HepG2 (cell line): ENCODE data around the gene IKBKE. TPM values are rescaled to one million over a fixed set of nuclear protein-coding genes. Genes with fewer than 3 reads are reported as not detected.

ENCODE experiments used
- ARNT2 ChIP-seq: sonication (generic); formaldehyde crosslinking; IDR thresholded peaks from 2 replicates; pipeline ENCODE4 v1.8.0; 2022; ENCODE audit warnings: mild to moderate bottlenecking, low read depth, missing genetic modification reagents, moderate library complexity
- CENPX ChIP-seq: sonication (generic); formaldehyde crosslinking; IDR thresholded peaks from 2 replicates; pipeline ENCODE4 v1.9.0; 2021; ENCODE audit warnings: mild to moderate bottlenecking, missing genetic modification reagents, moderate library complexity
- IKZF4 ChIP-seq: sonication (generic); formaldehyde crosslinking; IDR thresholded peaks from 2 replicates; pipeline ENCODE4 v1.5.1; 2020; ENCODE audit warnings: borderline replicate concordance, mild to moderate bottlenecking, low read depth, missing genetic modification reagents; ENCODE audit errors: not compliant biosample characterization
- KDM3A ChIP-seq: IDR thresholded peaks from 2 replicates; pipeline ENCODE4 v1.6.1; 2018; ENCODE audit warnings: low read depth, missing compliant biosample characterization
- KLF11 ChIP-seq: IDR thresholded peaks from 2 replicates; pipeline ENCODE4 v1.6.1; 2016; ENCODE audit warnings: missing compliant biosample characterization
- MXI1 ChIP-seq: IDR thresholded peaks from 3 replicates; pipeline ENCODE4 v1.6.1; 2012; ENCODE audit warnings: low read depth, low read length, inconsistent platforms, borderline replicate concordance
- NFIB ChIP-seq: sonication (generic); formaldehyde crosslinking; IDR thresholded peaks from 2 replicates; pipeline ENCODE4 v1.9.0; 2021; ENCODE audit warnings: missing genetic modification reagents, mild to moderate bottlenecking, borderline replicate concordance
- POGZ ChIP-seq: sonication (generic); formaldehyde crosslinking; IDR thresholded peaks from 2 replicates; pipeline ENCODE4 v1.4.0; 2020; ENCODE audit warnings: mild to moderate bottlenecking, missing genetic modification reagents
- POLR2A ChIP-seq, 2 experiments: IDR thresholded peaks; 2 replicates each; pipeline ENCODE4 v1.6.1; 2011; ENCODE audit warnings: low read depth in 2 of 2, low read length in 2 of 2, mild to moderate bottlenecking in 1 of 2, moderate library complexity in 1 of 2; ENCODE audit not compliant: insufficient read depth in 1 of 2
- SMAD1 ChIP-seq: sonication (generic); formaldehyde crosslinking; IDR thresholded peaks from 2 replicates; pipeline ENCODE4 v1.4.0; 2020; ENCODE audit warnings: missing genetic modification reagents, low read depth, mild to moderate bottlenecking, borderline replicate concordance
- ZNF225 ChIP-seq: sonication (generic); formaldehyde crosslinking; IDR thresholded peaks from 2 replicates; pipeline ENCODE4 v1.4.0; 2020; ENCODE audit warnings: mild to moderate bottlenecking, missing genetic modification reagents
- ZNF234 ChIP-seq: sonication (generic); formaldehyde crosslinking; conservative IDR thresholded peaks from 2 replicates; pipeline ENCODE4 v1.5.1; 2020; ENCODE audit warnings: mild to moderate bottlenecking, missing genetic modification reagents
- ZNF33A ChIP-seq: sonication (generic); formaldehyde crosslinking; IDR thresholded peaks from 2 replicates; pipeline ENCODE4 v1.5.1; 2020; ENCODE audit warnings: missing genetic modification reagents, mild to moderate bottlenecking, moderate library complexity, borderline replicate concordance
- ZNF383 ChIP-seq: sonication (generic); formaldehyde crosslinking; IDR thresholded peaks from 2 replicates; pipeline ENCODE4 v1.4.0; 2020; ENCODE audit warnings: missing genetic modification reagents, mild to moderate bottlenecking, borderline replicate concordance
- ZNF549 ChIP-seq: sonication (generic); formaldehyde crosslinking; IDR thresholded peaks from 2 replicates; pipeline ENCODE4 v1.5.0; 2020; ENCODE audit warnings: missing genetic modification reagents
- ZSCAN29 ChIP-seq: sonication (generic); formaldehyde crosslinking; conservative IDR thresholded peaks from 2 replicates; pipeline ENCODE4 v1.4.0; 2020; ENCODE audit warnings: mild to moderate bottlenecking, missing genetic modification reagents
- polyA plus RNA-seq, 8 experiments: library from polyadenylated mRNA; depleted of rRNA in 3 of 8; stranded (reverse) in 7 of 8; unstranded in 1 of 8; fragments of >200 nt; fragmentation: Illumina TruSeq in 4 of 8; extraction: Trizol in 4 of 8; gene quantifications; 2 replicates each; pipeline versions ENCODE4 v1.2.1 to v1.2.3, GENCODE V29; 2011 to 2016; ENCODE audit warnings: low read depth in 4 of 8, missing spikeins in 1 of 8, mixed read lengths in 1 of 8; ENCODE audit not compliant: insufficient read depth in 1 of 8
- total RNA-seq, 5 experiments: library from RNA; depleted of rRNA; stranded (reverse); fragments of >200 nt; fragmentation: Illumina TruSeq; extraction: Trizol; gene quantifications; 2 replicates each; pipeline ENCODE4 v1.2.3, GENCODE V29; 2016; ENCODE audit warnings: low read depth in 1 of 5
- TF ChIP-seq, protein P1 (sequence below): sonication (generic); formaldehyde crosslinking; IDR thresholded peaks from 2 replicates; pipeline ENCODE4 v1.4.0; 2020; ENCODE audit warnings: missing genetic modification reagents, borderline replicate concordance
- TF ChIP-seq, protein P2 (sequence below), 2 experiments: fragments of 450-650 bp in 1 of 2; sonication (generic) in 1 of 2; formaldehyde crosslinking in 1 of 2; IDR thresholded peaks; 2 replicates each; pipeline versions ENCODE4 v1.6.1 to v1.8.0; 2016 to 2022; ENCODE audit warnings: antibody characterized with exemption in 1 of 2, mild to moderate bottlenecking in 1 of 2, missing genetic modification reagents in 1 of 2

The IKBKE gene
- total and polyA plus RNA-seq, 2 of the 13 experiments (the other 11 are each of a cell fraction or from before 2014, with no cell fraction given), result 4.5 to 5.8 TPM

DNA sequence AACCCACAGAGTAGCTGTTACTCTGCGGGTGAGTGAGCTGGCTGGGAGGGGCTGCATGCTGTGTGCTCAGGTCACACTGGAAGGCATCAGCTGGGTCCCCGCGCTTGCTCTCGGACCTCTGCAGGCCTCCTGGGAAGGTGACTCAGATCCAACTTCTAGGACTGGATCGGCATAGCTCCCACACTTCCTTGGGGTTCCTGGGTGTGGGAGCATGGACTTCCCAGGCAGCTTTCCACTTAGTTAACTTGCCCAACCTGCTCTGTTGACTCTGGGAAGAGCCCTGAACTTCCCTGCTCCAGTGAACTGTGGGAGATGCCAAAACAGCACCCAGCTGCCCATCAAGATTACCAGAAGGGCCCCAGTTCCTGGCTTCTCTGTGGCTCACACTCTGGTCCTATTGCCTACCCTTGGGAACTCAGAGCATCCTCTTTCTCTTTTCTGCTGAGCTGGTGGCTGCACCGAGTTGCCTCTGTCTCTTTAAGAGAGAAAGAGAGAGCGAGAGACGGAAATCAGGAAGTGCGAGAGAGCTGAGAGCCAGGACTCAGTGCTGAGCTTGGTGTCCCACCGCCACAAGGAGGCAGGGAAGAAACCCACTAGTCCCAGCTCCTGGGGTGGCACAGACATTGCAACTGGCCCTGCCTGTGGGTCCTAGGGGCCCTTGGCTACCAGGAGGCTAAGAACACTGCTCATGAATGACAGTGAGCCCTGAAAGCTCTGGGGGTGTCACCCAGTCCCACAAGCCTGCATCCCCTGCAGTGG lies at the start of gene IKBKE (continued):
- TF ChIP-seq, protein P1, sequence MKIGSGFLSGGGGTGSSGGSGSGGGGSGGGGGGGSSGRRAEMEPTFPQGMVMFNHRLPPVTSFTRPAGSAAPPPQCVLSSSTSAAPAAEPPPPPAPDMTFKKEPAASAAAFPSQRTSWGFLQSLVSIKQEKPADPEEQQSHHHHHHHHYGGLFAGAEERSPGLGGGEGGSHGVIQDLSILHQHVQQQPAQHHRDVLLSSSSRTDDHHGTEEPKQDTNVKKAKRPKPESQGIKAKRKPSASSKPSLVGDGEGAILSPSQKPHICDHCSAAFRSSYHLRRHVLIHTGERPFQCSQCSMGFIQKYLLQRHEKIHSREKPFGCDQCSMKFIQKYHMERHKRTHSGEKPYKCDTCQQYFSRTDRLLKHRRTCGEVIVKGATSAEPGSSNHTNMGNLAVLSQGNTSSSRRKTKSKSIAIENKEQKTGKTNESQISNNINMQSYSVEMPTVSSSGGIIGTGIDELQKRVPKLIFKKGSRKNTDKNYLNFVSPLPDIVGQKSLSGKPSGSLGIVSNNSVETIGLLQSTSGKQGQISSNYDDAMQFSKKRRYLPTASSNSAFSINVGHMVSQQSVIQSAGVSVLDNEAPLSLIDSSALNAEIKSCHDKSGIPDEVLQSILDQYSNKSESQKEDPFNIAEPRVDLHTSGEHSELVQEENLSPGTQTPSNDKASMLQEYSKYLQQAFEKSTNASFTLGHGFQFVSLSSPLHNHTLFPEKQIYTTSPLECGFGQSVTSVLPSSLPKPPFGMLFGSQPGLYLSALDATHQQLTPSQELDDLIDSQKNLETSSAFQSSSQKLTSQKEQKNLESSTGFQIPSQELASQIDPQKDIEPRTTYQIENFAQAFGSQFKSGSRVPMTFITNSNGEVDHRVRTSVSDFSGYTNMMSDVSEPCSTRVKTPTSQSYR (CRISPR knock-in tag), result no peak
- TF ChIP-seq ARNT2 (CRISPR knock-in tag), result 0 out of 2 replicates have a peak, but pooled peaks have one; percentile 49
- no peak for TF ChIP-seq ZNF383 (CRISPR knock-in tag)
- no peak for TF ChIP-seq ZSCAN29 (CRISPR knock-in tag)
- TF ChIP-seq ZNF549, result no peak
- TF ChIP-seq KDM3A (CRISPR knock-in tag), result no peak
- TF ChIP-seq ZNF225 (CRISPR knock-in tag), result no peak
- no peak for TF ChIP-seq ZNF234 (CRISPR knock-in tag)
- TF ChIP-seq POLR2A (IDR thresholded peaks at IDR 0.05; ENCODE audit: insufficient read depth in 1 of 2, low read depth in 2 of 2, low read length in 2 of 2), result peak in 1 of 2 experiments; percentile 59; a peak in 3 of 4 replicates
- TF ChIP-seq IKZF4 (CRISPR knock-in tag), result no peak
- TF ChIP-seq CENPX (CRISPR knock-in tag), result no peak
- no peak for TF ChIP-seq ZNF33A (CRISPR knock-in tag)
- no peak for TF ChIP-seq MXI1
- TF ChIP-seq, protein P2, sequence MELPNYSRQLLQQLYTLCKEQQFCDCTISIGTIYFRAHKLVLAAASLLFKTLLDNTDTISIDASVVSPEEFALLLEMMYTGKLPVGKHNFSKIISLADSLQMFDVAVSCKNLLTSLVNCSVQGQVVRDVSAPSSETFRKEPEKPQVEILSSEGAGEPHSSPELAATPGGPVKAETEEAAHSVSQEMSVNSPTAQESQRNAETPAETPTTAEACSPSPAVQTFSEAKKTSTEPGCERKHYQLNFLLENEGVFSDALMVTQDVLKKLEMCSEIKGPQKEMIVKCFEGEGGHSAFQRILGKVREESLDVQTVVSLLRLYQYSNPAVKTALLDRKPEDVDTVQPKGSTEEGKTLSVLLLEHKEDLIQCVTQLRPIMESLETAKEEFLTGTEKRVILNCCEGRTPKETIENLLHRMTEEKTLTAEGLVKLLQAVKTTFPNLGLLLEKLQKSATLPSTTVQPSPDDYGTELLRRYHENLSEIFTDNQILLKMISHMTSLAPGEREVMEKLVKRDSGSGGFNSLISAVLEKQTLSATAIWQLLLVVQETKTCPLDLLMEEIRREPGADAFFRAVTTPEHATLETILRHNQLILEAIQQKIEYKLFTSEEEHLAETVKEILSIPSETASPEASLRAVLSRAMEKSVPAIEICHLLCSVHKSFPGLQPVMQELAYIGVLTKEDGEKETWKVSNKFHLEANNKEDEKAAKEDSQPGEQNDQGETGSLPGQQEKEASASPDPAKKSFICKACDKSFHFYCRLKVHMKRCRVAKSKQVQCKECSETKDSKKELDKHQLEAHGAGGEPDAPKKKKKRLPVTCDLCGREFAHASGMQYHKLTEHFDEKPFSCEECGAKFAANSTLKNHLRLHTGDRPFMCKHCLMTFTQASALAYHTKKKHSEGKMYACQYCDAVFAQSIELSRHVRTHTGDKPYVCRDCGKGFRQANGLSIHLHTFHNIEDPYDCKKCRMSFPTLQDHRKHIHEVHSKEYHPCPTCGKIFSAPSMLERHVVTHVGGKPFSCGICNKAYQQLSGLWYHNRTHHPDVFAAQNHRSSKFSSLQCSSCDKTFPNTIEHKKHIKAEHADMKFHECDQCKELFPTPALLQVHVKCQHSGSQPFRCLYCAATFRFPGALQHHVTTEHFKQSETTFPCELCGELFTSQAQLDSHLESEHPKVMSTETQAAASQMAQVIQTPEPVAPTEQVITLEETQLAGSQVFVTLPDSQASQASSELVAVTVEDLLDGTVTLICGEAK (IDR thresholded peaks at IDR 0.05), result no peak
- TF ChIP-seq, protein P2 (CRISPR knock-in tag; IDR thresholded peaks at IDR 0.05), result no peak
- TF ChIP-seq NFIB (CRISPR knock-in tag), result no peak
- no peak for TF ChIP-seq KLF11 (CRISPR knock-in tag)
- TF ChIP-seq POGZ, result 0 out of 2 replicates have a peak, but pooled peaks have one; percentile 28
- TF ChIP-seq SMAD1, result no peak
